Measurements from ENCODE around the gene ZNF592. TPM values are rescaled to one million over a fixed set of nuclear protein-coding genes. Genes with fewer than 3 reads are reported as not detected.
"Not testable (repeated sequence)": the region's sequence is repeated elsewhere in the genome, so short reads cannot be mapped to it uniquely, and the experiment has no call there.

The ZNF592 gene
- total and polyA plus RNA-seq, 5 donors: 14.0 to 25.6 (median 20.5) TPM

- WGBS: 79% methylated on average over 1 of the region's 1 CpG
- H3K4me1 ChIP-seq (ENCODE audit: control insufficient read depth, insufficient read depth, low read length): peaks cover 36% of the 10 kb centered on the region
- ATAC-seq (no peak), DNase-seq (no peak)
- H3K27me3 ChIP-seq (ENCODE audit: control insufficient read depth, insufficient read depth): no peaks in the 10 kb centered on the region
- H3K27ac ChIP-seq (ENCODE audit: low read length): peak overlapping the region; percentile 92
- no peaks in the 10 kb centered on the region for H3K9me3 ChIP-seq (ENCODE audit: control insufficient read depth, low read length)
- intact Hi-C loops (cut with DNase I): no loop called here
- no peak overlapping the region for H3K4me3 ChIP-seq (ENCODE audit: low read length)
Observed at GRCh38 chr15:84836844-84837243, 88.5 kb downstream of the ZNF592 start.

- peak in 2 of 3 donors; percentile 44 to 61 for DNase-seq
- H3K27me3 ChIP-seq (ENCODE audit: control insufficient read depth, insufficient read depth): no peaks in the 10 kb centered on the region
- 96% methylated on average over 23 of the region's 23 CpGs for WGBS
- ATAC-seq: peak in 1 of 2 donors; percentile 1
- intact Hi-C loops (cut with DNase I): loop anchor here in 1 of 4 donors (10.0 kb wide), 1 partner anchor 75 kb away; no protein-coding TSS in a partner anchor
- H3K4me3 ChIP-seq (ENCODE audit: low read length): no peak overlapping the region
- no peaks in the 10 kb centered on the region for H3K9me3 ChIP-seq (ENCODE audit: control insufficient read depth, low read length)
- H3K27ac ChIP-seq (ENCODE audit: low read length): peak overlapping the region; percentile 85
- H3K4me1 ChIP-seq (ENCODE audit: control insufficient read depth, insufficient read depth, low read length): peaks cover 18% of the 10 kb centered on the region
Observed at GRCh38 chr15:84839714-84840113, 91.3 kb downstream of the ZNF592 start.

GRCh38 chr15:84840255-84840654, 91.9 kb downstream of the ZNF592 start:
- DNase-seq: peak in 2 of 3 donors; percentile 55 to 56
- intact Hi-C loops (cut with DNase I): loop anchor here in 1 of 4 donors (10.0 kb wide), 1 partner anchor 75 kb away; no protein-coding TSS in a partner anchor
- no peak overlapping the region for H3K4me3 ChIP-seq (ENCODE audit: low read length)
- peak; percentile 5 to 7 for ATAC-seq
- peak overlapping the region; percentile 85 for H3K27ac ChIP-seq (ENCODE audit: low read length)
- WGBS: 80% methylated on average over 10 of the region's 10 CpGs
- no peaks in the 10 kb centered on the region for H3K27me3 ChIP-seq (ENCODE audit: control insufficient read depth, insufficient read depth)
- peaks cover 13% of the 10 kb centered on the region for H3K4me1 ChIP-seq (ENCODE audit: control insufficient read depth, insufficient read depth, low read length)
- H3K9me3 ChIP-seq (ENCODE audit: control insufficient read depth, low read length): no peaks in the 10 kb centered on the region

GRCh38 chr15:84840741-84841429, 92.5 kb downstream of the ZNF592 start:
- H3K4me1 ChIP-seq (ENCODE audit: control insufficient read depth, insufficient read depth, low read length): peaks cover 12% of the 10 kb centered on the region

GRCh38 chr15:84842781-84843180, 94.4 kb downstream of the ZNF592 start:
- intact Hi-C loops (cut with DNase I): loop anchor here in 1 of 4 donors (10.0 kb wide), 1 partner anchor 72 kb away; no protein-coding TSS in a partner anchor
- Histone ChIP-seq H3K4me1 (ENCODE audit: control insufficient read depth, insufficient read depth, low read length) (peaks cover 10% of the 10 kb centered on the region), H3K4me3 (ENCODE audit: low read length) (no peak overlapping the region)

More at GRCh38 chr15:84840741-84841429, 92.5 kb downstream of the ZNF592 start:
- Histone ChIP-seq H3K27ac (ENCODE audit: low read length) (peak overlapping the region; percentile 85), H3K9me3 (ENCODE audit: control insufficient read depth, low read length) (no peaks in the 10 kb centered on the region), H3K27me3 (ENCODE audit: control insufficient read depth, insufficient read depth) (no peaks in the 10 kb centered on the region), H3K4me3 (ENCODE audit: low read length) (no peak overlapping the region)
- ATAC-seq (peak; percentile 87 to 91), DNase-seq (peak; percentile 78 to 86 (median 84))
- WGBS: 61% methylated on average over 12 of the region's 12 CpGs
- intact Hi-C loops (cut with DNase I): loop anchor here in 1 of 4 donors (10.0 kb wide), 1 partner anchor 74 kb away; no protein-coding TSS in a partner anchor

GRCh38 chr15:84844964-84845363, 96.6 kb downstream of the ZNF592 start:
- no peaks in the 10 kb centered on the region for H3K9me3 ChIP-seq (ENCODE audit: control insufficient read depth, low read length)
- H3K27ac ChIP-seq (ENCODE audit: low read length): peak overlapping the region; percentile 64
- intact Hi-C loops (cut with DNase I): loop anchor here in 1 of 4 donors (10.0 kb wide), 1 partner anchor 70 kb away; no protein-coding TSS in a partner anchor
- WGBS: 63% methylated on average over 2 of the region's 2 CpGs
- peaks cover 5% of the 10 kb centered on the region for H3K4me1 ChIP-seq (ENCODE audit: control insufficient read depth, insufficient read depth, low read length)
- no peak overlapping the region for H3K4me3 ChIP-seq (ENCODE audit: low read length)
- ATAC-seq: no peak
- DNase-seq: no peak
- no peaks in the 10 kb centered on the region for H3K27me3 ChIP-seq (ENCODE audit: control insufficient read depth, insufficient read depth)

More at GRCh38 chr15:84842781-84843180, 94.4 kb downstream of the ZNF592 start:
- H3K9me3 ChIP-seq (ENCODE audit: control insufficient read depth, low read length): no peaks in the 10 kb centered on the region
- ATAC-seq (no peak), DNase-seq (no peak)
- no peaks in the 10 kb centered on the region for H3K27me3 ChIP-seq (ENCODE audit: control insufficient read depth, insufficient read depth)
- H3K27ac ChIP-seq (ENCODE audit: low read length): peak overlapping the region; percentile 73
- 75% methylated on average over 1 of the region's 1 CpG for WGBS

GRCh38 chr15:84845631-84846030, 97.2 kb downstream of the ZNF592 start:
- H3K4me3 ChIP-seq (ENCODE audit: low read length); H3K4me1 ChIP-seq (ENCODE audit: control insufficient read depth, insufficient read depth, low read length); H3K27ac ChIP-seq (ENCODE audit: low read length); H3K9me3 ChIP-seq (ENCODE audit: control insufficient read depth, low read length); H3K27me3 ChIP-seq (ENCODE audit: control insufficient read depth, insufficient read depth): not testable (repeated sequence)
- intact Hi-C loops (cut with DNase I): loop anchor here in 1 of 4 donors (10.0 kb wide), 1 partner anchor 69 kb away; no protein-coding TSS in a partner anchor
- DNase-seq (peak; percentile 68 to 86 (median 80)), ATAC-seq (peak in 1 of 2 donors; percentile 34)
- 58% methylated on average over 7 of the region's 7 CpGs for WGBS

GRCh38 chr15:84846269-84846668, 97.9 kb downstream of the ZNF592 start:
- ATAC-seq (no peak), DNase-seq (no peak)
- Histone ChIP-seq H3K4me1 (ENCODE audit: control insufficient read depth, insufficient read depth, low read length) (no peaks in the 10 kb centered on the region), H3K4me3 (ENCODE audit: low read length) (no peak overlapping the region), H3K9me3 (ENCODE audit: control insufficient read depth, low read length) (no peaks in the 10 kb centered on the region), H3K27me3 (ENCODE audit: control insufficient read depth, insufficient read depth) (no peaks in the 10 kb centered on the region), H3K27ac (ENCODE audit: low read length) (no peak overlapping the region)
- 97% methylated on average over 1 of the region's 1 CpG for WGBS
- intact Hi-C loops (cut with DNase I): loop anchor here in 1 of 4 donors (10.0 kb wide), 1 partner anchor 69 kb away; no protein-coding TSS in a partner anchor

GRCh38 chr15:84847382-84847781, 99.0 kb downstream of the ZNF592 start:
- Histone ChIP-seq H3K4me1 (ENCODE audit: control insufficient read depth, insufficient read depth, low read length) (peaks cover 2% of the 10 kb centered on the region), H3K27me3 (ENCODE audit: control insufficient read depth, insufficient read depth) (no peaks in the 10 kb centered on the region), H3K9me3 (ENCODE audit: control insufficient read depth, low read length) (no peaks in the 10 kb centered on the region), H3K27ac (ENCODE audit: low read length) (no peak overlapping the region), H3K4me3 (ENCODE audit: low read length) (no peak overlapping the region)
- intact Hi-C loops (cut with DNase I): loop anchor here in 1 of 4 donors (10.0 kb wide), 1 partner anchor 67 kb away; no protein-coding TSS in a partner anchor
- no peak for DNase-seq
- no peak for ATAC-seq

- 81% methylated on average over 5 of the region's 5 CpGs for WGBS
- ATAC-seq: no peak
Observed at GRCh38 chr15:84852212-84852611, 103.8 kb downstream of the ZNF592 start.

GRCh38 chr15:84855136-84855535, 106.7 kb downstream of the ZNF592 start:
- Histone ChIP-seq H3K4me3 (ENCODE audit: low read length) (no peak overlapping the region), H3K9me3 (ENCODE audit: control insufficient read depth, low read length) (no peaks in the 10 kb centered on the region), H3K27me3 (ENCODE audit: control insufficient read depth, insufficient read depth) (no peaks in the 10 kb centered on the region), H3K27ac (ENCODE audit: low read length) (peak overlapping the region; percentile 72), H3K4me1 (ENCODE audit: control insufficient read depth, insufficient read depth, low read length) (peaks cover 5% of the 10 kb centered on the region)
- intact Hi-C loops (cut with DNase I): no loop called here
- DNase-seq: no peak
- no peak for ATAC-seq
- 61% methylated on average over 9 of the region's 9 CpGs for WGBS

More at GRCh38 chr15:84852212-84852611, 103.8 kb downstream of the ZNF592 start:
- DNase-seq: no peak
- Histone ChIP-seq H3K9me3 (ENCODE audit: control insufficient read depth, low read length) (no peaks in the 10 kb centered on the region), H3K4me1 (ENCODE audit: control insufficient read depth, insufficient read depth, low read length) (peaks cover 5% of the 10 kb centered on the region), H3K27me3 (ENCODE audit: control insufficient read depth, insufficient read depth) (no peaks in the 10 kb centered on the region), H3K27ac (ENCODE audit: low read length) (no peak overlapping the region), H3K4me3 (ENCODE audit: low read length) (no peak overlapping the region)
- intact Hi-C loops (cut with DNase I): no loop called here
